Stimulated activated CD8-positive, alpha-beta memory T cell treated with anti-CD3 and anti-CD28 coated beads, Interleukin-15, amount 100 ng/mL, for 24 hours (primary cell): ENCODE results near the gene RBMXL2.

ENCODE experiments used
- DNase-seq: peaks from one replicate; pipeline ENCODE4 v3.0.0-alpha.2; 2020; ENCODE audit warnings: low read depth

The RBMXL2 gene

DNA sequence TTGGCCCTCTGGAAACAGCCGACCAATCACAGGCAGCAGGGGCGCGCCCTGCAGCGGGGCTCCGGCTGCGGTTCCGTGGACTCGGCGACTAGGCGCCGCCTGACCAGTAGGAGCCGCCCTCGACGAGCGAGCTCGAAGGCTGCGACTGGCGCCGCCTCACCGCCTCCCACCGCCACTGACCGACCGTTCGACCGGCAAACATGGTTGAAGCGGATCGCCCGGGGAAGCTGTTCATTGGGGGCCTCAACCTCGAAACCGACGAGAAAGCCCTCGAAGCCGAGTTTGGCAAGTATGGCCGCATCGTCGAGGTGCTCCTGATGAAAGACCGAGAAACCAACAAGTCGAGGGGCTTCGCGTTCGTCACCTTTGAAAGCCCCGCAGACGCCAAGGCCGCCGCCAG lies at the start of gene RBMXL2:
RBMXL2 (plus strand) TSS at position 78 of the 400 bp plus-strand sequence; CDS start at position 201, 123 bp downstream.
- no peak for DNase-seq

DNA sequence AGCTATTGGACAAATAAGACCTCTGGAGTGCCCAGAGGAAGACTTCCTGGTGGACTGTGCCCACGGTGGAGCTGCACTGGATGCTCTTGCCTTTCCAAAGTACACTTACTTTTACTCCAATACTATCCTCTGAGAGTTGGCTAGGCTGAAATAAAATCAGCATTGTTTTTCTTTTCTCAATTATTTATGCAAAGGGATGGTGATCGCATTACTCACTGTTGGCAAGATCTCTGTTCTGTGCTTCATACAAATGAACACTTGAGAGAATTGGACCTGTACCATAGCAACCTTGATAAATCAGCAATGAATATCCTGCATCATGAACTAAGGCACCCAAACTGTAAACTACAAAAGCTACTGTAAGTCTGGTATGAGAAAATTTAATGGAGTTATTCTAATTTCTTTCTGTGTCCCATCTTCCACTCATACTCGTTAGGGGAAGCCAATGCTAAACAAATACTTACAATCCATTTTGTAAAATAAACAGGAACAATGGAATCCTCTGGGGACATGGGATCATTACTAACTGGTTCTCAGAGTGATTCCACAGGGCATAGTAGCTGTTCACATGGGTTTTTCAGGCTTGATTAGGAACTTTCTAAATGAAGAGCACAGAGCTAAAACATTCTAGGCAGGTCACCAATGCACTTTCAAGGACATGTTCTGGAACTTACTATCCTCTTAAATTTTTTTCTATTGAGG lies 42.2 kb upstream of the RBMXL2 start:
- no peak for DNase-seq

DNA sequence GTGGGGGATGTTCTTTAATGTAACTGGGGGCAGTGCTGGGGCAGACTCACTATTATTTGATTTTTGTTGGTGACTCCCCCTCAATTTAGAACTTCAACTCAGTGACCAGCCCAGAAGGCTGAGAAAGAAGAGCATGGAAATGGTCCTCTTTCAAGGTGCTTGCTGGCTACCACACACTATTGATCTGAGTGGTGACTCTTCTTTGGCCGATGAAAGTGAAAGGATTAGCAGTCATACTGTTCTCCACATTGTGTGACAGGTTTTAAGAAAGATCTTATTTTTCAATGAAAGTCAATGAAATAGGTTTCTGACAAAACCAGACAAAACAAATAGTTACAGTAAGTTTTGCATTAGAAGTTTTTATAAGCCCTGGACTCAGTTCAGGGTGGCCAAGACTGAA lies 38.6 kb upstream of the RBMXL2 start:
- DNase-seq: no peak

DNA sequence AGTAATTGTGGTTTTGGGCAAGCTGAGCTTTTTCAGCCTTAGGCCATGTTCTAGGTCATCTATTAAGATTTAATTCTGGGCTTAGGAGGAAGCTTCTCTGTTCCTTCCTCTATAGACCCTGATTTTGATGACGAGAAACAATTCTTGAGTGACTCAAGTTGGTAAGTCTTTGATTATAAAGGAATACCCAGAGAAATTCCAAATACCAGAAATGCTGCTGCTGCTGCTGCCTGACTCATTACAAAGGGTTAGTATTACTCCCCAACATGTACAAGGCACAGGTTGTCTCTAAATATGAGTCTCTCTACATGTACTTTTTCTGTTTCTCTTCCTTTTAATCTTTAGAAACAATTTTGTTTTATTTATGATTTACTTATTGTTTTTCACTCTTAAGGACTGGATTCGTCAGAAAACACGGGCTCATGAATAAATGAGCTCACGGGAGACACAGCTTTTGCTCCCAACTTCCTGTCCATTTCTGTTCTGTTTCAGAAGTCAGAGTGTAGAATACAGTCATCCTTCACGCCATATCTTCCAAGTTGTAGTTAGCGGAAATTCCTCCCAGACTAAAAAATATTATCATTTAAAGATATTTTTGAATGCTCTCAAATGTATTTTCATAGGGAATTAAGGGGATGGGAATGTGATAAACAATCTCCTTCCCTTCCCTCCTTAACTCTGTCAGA lies 31.8 kb upstream of the RBMXL2 start:
- no peak for DNase-seq

DNA sequence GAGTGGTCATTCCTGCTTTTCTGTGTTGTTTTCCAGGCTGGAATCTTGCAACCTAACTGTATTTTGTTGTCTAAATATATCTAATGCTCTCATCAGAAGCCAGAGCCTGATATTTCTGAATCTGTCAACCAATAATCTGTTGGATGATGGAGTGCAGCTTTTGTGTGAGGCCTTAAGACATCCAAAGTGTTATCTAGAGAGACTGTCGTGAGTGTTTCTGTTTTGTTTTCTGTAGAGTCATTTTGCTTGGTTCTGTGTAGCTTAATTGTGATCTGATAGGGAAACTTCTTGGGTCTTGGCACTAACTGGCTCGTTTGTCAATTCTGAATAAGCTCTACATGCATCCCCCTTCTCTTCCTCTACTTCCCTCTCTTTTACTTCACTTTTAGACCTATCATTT lies 31.2 kb upstream of the RBMXL2 start:
- DNase-seq: no peak

DNA sequence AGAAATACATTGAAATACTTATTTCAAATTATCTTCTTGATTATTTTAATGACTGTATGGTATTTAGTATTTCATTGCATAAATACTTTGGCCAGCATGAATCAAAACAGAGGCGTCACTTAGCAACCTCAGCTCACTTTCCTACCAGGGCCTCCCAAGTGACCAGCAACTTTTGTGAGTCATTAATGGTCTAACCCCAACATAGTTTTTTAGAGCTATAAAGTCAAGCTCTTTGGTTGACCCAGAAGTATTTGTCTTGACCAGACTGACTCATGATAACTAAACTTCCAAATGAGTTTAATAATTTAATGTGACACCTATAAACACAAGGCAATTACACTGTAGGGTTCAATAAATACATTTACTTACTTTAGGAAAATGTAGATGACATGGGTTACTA lies 27.9 kb upstream of the RBMXL2 start:
- DNase-seq: no peak

DNA sequence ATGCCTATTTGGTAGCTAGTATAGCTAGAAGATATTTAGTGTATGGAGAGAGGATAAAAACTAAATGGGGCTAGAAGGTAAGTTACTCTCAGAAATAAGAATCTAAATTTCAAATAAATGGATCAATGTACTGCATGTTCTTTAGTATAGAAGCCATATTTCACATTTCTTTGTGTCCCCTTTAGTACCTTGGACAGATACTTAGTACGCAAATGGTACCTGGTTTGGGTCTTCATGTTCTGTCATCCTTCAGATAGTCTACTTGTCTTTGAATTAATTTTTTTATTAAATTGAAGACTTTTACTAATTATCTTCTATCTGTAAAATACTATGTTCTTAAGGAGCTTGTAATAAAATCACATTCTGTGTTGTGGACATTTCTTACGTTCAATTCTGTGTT lies 26.3 kb upstream of the RBMXL2 start:
- no peak for DNase-seq

DNA sequence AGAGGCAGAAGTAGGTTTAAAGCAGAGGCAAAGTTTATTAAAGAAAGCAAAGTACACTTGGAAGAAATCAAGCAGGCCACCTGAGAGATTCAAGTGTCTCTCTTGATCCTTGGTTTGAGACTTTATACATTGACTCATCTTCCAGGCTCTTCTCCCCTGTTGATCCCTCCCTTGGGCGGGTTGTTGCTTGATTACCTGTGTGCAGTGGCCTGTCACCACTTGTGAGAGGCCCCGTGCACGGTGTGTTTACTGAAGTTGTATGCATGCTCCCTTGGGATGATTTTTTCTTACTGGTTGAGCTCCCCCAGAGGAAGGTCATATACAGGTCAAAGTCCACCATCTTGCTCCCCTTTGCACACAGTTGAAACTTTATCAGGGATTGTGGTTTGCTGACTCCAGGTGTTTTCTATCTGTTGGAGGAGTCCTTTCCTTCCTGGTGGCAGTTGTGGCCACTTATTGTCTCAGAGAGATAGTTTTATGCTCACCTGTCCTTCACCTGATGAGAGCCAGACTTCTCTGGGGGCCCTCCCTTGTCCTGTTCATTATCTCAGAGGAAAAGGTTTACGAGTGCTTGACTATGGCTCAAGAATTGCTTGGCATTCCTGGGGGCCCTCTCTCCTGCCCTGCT lies 16.3 kb upstream of the RBMXL2 start:
- DNase-seq: no peak

DNA sequence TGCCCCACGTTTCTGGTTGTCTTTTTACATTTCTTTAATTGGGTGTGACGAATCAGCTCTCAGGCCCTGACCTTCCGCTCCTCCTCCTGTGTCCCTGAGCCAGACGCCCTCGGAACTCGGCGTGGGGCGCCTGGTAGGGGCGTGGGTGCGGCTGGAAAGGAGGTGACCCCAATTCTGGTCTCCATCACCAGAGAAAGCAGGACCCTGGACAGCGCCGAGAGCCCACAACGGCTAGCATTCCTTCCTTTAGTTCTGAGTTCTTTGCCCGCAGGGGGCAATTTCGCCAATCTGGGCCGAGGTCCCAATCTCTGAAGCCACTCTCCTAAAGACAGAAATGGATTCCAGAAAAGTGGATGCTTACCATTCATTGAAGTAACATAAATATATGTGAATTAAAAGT lies 11.7 kb upstream of the RBMXL2 start:
- no peak for DNase-seq

DNA sequence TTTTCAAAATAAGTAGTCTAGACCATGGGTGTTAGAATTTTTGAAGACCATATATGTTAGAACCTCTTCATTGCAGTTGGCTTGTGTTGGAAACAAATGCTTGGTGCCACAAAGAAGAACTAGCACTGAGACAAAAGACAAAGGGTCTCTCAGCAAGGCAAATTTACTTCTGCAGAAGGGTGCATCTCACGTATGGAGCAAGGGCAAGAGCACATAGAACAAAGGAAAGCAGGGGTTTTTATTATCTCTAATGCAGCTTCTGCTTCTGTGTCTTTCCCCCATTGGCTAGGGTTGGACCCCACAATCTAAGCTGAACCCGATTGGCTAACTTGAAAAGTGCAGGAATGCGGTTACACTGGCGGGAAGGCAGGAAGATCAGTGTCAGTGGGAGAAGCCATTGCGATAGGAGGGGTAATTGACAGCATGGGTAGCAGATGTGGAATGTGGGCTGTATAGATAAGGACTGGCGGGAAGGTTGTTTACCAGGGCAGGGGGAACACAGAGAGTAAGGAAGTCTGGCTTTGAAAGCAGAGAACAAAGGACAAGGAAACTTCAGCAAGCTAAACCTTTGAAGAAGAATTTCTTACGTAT lies 9.2 kb upstream of the RBMXL2 start:
- no peak for DNase-seq

DNA sequence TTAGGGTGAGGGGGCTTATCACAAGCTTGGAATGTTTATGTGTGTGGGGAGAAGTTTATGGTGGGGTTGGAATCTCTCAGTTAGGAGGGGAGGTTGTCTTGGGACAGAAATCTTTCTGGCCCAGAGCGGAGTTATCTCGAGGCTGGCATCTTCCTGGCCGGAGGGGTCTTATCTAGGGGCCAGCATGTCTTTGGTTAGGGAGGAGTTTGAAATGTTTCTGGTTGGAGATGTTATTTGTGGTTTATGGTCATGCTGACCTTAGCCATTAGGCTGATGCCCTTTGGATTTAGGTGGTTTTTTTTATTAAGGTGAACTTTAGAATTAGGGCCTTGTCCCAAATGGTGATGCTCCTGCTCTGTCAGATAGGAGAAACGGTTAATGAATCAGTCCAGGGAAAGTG lies 7.9 kb upstream of the RBMXL2 start:
- no peak for DNase-seq

DNA sequence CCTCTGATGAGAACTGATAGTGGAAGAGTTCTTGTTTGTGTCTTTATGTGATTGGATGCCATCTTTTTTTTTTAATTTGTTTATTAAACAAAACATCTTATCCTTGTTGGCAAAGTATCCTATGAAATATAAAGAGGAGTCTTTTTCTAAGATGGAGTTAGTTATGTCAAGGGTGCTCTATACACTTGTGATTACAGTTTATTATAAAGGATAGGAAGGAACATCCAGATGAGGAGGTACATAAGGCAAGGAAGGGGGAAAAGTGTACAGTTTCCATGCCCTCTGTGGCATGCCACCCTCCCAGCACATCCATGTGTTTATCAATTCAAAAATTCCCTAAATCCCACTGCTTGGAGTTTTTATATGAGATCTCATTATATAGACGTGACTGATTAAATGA lies 7.4 kb upstream of the RBMXL2 start:
- DNase-seq: no peak

DNA sequence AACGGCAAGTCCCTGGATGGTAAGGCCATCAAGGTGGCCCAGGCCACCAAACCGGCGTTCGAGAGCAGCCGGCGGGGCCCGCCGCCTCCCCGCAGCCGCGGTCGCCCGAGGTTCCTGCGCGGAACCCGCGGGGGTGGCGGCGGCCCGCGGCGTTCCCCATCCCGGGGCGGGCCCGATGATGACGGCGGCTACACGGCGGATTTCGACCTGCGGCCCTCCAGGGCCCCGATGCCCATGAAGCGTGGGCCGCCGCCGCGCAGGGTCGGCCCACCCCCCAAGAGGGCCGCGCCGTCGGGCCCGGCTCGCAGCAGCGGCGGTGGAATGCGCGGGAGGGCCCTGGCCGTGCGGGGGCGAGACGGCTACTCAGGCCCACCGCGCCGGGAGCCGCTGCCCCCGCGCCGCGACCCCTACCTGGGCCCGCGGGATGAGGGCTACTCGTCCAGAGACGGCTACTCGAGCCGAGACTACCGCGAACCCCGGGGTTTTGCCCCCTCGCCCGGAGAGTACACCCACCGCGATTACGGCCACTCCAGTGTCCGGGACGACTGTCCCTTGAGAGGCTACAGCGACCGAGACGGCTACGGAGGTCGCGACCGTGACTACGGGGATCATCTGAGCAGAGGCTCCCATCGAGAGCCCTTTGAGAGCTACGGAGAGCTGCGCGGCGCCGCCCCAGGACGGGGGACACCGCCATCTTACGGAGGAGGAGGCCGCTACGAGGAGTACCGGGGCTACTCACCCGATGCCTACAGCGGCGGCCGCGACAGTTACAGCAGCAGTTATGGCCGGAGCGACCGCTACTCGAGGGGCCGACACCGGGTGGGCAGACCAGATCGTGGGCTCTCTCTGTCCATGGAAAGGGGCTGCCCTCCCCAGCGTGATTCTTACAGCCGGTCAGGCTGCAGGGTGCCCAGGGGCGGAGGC lies 792 bp downstream of the RBMXL2 start:
- no peak for DNase-seq

DNA sequence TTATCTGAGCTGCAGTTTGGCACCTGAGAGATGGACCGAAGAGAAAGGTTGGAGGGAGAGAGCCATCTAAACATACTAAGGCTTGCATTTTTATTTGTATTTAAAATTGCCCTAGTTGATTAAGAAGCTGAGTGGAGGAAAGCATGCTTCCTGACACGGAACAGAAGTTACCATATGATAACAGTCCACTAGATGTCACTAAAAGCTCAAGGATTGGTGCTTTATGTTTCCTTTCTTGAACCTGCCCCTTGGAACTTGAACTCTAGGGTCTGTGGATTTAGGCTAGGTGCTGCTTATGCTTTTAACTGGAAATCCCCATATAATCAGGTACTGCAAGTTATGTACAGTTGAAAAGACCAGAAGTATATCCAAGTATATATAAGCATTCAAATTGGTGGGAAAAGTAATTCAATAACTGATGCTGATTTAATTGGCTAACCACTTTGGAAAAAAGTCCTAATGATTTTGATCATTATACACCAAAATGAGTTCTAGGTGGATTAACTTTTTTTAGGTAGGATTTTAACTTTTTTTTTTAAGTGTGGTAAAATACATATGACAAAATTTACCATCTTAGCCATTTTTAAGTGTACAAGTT lies 9.5 kb downstream of the RBMXL2 start:
- DNase-seq: no peak

DNA sequence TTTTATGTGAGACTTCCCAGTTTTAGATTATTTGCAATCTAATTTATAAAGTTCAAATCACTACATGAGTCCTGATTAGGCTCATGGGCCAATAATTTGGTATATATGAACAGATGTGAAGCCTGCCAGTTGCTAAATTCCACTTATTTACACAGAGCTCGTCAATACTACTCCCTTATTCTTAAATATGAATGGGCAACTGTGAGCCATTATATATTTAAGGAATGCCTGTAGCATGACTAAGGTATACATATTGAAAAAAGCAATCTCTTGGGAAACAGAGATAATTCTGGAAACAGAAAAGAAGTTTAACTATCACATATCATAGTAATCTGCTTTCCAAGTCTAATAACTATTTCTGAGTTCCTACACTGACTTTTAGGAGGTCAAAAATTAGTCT lies 27.0 kb downstream of the RBMXL2 start:
- DNase-seq: no peak

DNA sequence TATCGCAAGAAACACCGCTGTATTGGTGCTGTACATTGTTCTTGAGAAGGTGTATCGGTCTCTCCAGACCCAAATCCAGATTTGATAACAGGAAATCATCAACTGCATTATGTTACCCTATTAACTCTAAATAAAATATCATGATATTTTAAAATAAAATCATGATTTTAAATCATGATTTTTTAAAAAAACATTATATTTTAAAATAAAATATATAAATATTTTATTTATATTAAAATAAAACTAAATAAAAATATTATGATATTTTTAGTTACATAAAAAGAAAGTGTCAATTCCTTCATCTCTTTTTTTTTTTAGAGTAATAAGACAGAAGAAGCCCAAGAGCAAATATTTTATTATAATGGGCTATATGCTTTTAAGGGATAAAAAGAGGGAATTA lies 27.6 kb downstream of the RBMXL2 start:
- DNase-seq: no peak

DNA sequence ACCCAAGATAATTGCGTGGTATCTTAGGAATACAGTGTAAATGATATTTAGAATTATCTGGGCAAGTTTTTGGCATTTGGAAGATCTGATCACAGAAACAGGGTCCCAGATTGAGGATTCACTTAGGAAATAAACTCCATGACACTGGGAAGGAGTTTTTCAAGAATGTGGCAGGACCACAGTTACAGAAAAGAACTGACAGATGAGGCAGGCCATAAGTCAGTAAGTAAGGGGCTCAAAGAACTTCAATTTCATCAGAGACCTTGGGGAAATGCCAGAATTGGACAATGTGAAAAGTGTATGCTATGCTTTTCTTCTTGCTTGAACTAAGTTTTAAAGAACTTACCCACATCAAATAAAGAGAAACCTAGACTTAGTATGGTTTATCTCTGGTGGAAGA lies 49.3 kb downstream of the RBMXL2 start:
- no peak for DNase-seq
